IPS-18c (cell line): ENCODE measurements around the gene TRAF3.
"Not testable (repeated sequence)": the region's sequence is repeated elsewhere in the genome, so short reads cannot be mapped to it uniquely, and the experiment has no call there.

Experiments
- H3K4me3 ChIP-seq: 2 replicates; pipeline ENCODE4 v1.7.0; 2013; ENCODE audit warnings: low read depth, mild to moderate bottlenecking, low read length, moderate library complexity; ENCODE audit not compliant: insufficient read depth
- H3K9me3 ChIP-seq: one replicate; pipeline ENCODE4 v1.6.1; 2013; ENCODE audit warnings: mild to moderate bottlenecking, low read length, moderate library complexity; ENCODE audit not compliant: control insufficient read depth, insufficient read depth

Gene TRAF3

GRCh38 chr14:102863381-102863780 is 86.1 kb downstream of the TRAF3 start:
- H3K9me3 ChIP-seq, result no peaks in the 10 kb centered on the region

GRCh38 chr14:102865916-102866315 is 88.7 kb downstream of the TRAF3 start:
- H3K4me3 ChIP-seq, H3K9me3 ChIP-seq: not testable (repeated sequence)

More at GRCh38 chr14:102863381-102863780, 86.1 kb downstream of the TRAF3 start:
- H3K4me3 ChIP-seq, result no peak overlapping the region

- Histone ChIP-seq H3K4me3 (no peak overlapping the region), H3K9me3 (no peaks in the 10 kb centered on the region)
Measured at GRCh38 chr14:102866982-102867761, 89.9 kb downstream of the TRAF3 start.

- H3K9me3 ChIP-seq, result no peaks in the 10 kb centered on the region
- no peak overlapping the region for H3K4me3 ChIP-seq
Measured at GRCh38 chr14:102867826-102868580, 90.8 kb downstream of the TRAF3 start.

GRCh38 chr14:102868956-102869547 is 91.8 kb downstream of the TRAF3 start:
- H3K9me3 ChIP-seq, result no peaks in the 10 kb centered on the region
- no peak overlapping the region for H3K4me3 ChIP-seq

- Histone ChIP-seq H3K9me3 (no peaks in the 10 kb centered on the region), H3K4me3 (no peak overlapping the region)
Measured at GRCh38 chr14:102870246-102870645, 93.0 kb downstream of the TRAF3 start.

GRCh38 chr14:102870994-102871831 is 94.0 kb downstream of the TRAF3 start:
- Histone ChIP-seq H3K4me3 (no peak overlapping the region), H3K9me3 (no peaks in the 10 kb centered on the region)

- Histone ChIP-seq H3K4me3 (no peak overlapping the region), H3K9me3 (no peaks in the 10 kb centered on the region)
Measured at GRCh38 chr14:102872020-102872419, 94.8 kb downstream of the TRAF3 start.

GRCh38 chr14:102873131-102873530 is 95.9 kb downstream of the TRAF3 start:
- Histone ChIP-seq H3K9me3 (no peaks in the 10 kb centered on the region), H3K4me3 (no peak overlapping the region)

- no peaks in the 10 kb centered on the region for H3K9me3 ChIP-seq
Measured at GRCh38 chr14:102873546-102874061, 96.4 kb downstream of the TRAF3 start.

GRCh38 chr14:102875652-102876051 is 98.4 kb downstream of the TRAF3 start:
- H3K4me3 ChIP-seq, result no peak overlapping the region

More at GRCh38 chr14:102873546-102874061, 96.4 kb downstream of the TRAF3 start:
- H3K4me3 ChIP-seq, result no peak overlapping the region

GRCh38 chr14:102877511-102877910 is 100.3 kb downstream of the TRAF3 start:
- not testable (repeated sequence) for H3K4me3 ChIP-seq, H3K9me3 ChIP-seq

More at GRCh38 chr14:102875652-102876051, 98.4 kb downstream of the TRAF3 start:
- no peaks in the 10 kb centered on the region for H3K9me3 ChIP-seq

- H3K9me3 ChIP-seq, result no peaks in the 10 kb centered on the region
- H3K4me3 ChIP-seq, result no peak overlapping the region
Measured at GRCh38 chr14:102878174-102878969, 101.1 kb downstream of the TRAF3 start.

GRCh38 chr14:102878970-102879460 is 101.8 kb downstream of the TRAF3 start:
- Histone ChIP-seq H3K9me3 (no peaks in the 10 kb centered on the region), H3K4me3 (no peak overlapping the region)

GRCh38 chr14:102882226-102882906 is 105.1 kb downstream of the TRAF3 start:
- Histone ChIP-seq H3K9me3 (no peaks in the 10 kb centered on the region), H3K4me3 (no peak overlapping the region)
